K562 (cell line): ENCODE results near the gene ICA1. TPM values are rescaled to one million over a fixed set of nuclear protein-coding genes. Genes with fewer than 3 reads are reported as not detected.

Experiments used
- ATAC-seq: fragments of 200-7000 bp; cut with Tn5 transposase; 3 replicates; pipeline ENCODE4 v1.9.1; 2020; ENCODE audit warnings: moderate library complexity
- BruUV-seq: library from RNA; stranded (reverse); fragments of 400-500 nt; replicated peaks from 2 replicates; lab custom pipeline; 2021; lab: Mats Ljungman, UMichigan
- CTCF ChIA-PET: fragments of 300-600 bp; formaldehyde crosslinking; extraction: SDS; loops from one replicate; lab custom pipeline; 2021; ENCODE audit warnings: low intra/inter-chr PET ratio; lab: Yijun Ruan, JAX
- POLR2A ChIA-PET: fragments of 300-600, 350-650 bp; sonication (Branson Sonifier 250); formaldehyde crosslinking; extraction: SDS; loops from one replicate; lab custom pipeline; 2021; ENCODE audit warnings: antibody characterized with exemption, inconsistent platforms; lab: Yijun Ruan, JAX
- DNase-seq, 4 experiments: peaks; one replicate each; pipeline versions ENCODE4 v3.0.0 to v3.0.0-alpha.2; 2011 to 2018; ENCODE audit warnings: low spot score in 3 of 4, mixed read lengths in 3 of 4; ENCODE audit errors: extremely low read depth in 1 of 4
- FAIRE-seq: peaks from 2 replicates; lab custom pipeline; 2011; peaks lifted over from hg19 to GRCh38; lab: Jason Lieb, UNC
- H2AFZ ChIP-seq: 2 replicates; pipeline ENCODE4 v1.6.0; 2011; ENCODE audit warnings: low read depth, low read length, control low read depth, inconsistent platforms
- H3K27ac ChIP-seq: fragments of 200-600 bp; 3 replicates; pipeline ENCODE4 v1.8.0; 2011; ENCODE audit warnings: low read depth, mild to moderate bottlenecking, control low read depth, inconsistent platforms, low read length, moderate library complexity, mixed read lengths; ENCODE audit errors: extremely low read depth
- H3K27me3 ChIP-seq, 2 experiments: fragments of 300-600 bp in 1 of 2; 2 replicates in 1 of 2; 3 replicates in 1 of 2; pipeline versions ENCODE4 v1.6.0 to v1.8.0; 2011; ENCODE audit warnings: inconsistent platforms in 2 of 2, low read length in 2 of 2, mild to moderate bottlenecking in 1 of 2, mixed read lengths in 1 of 2, moderate library complexity in 1 of 2; ENCODE audit not compliant: control insufficient read depth in 2 of 2, insufficient read depth in 2 of 2
- H3K36me3 ChIP-seq: fragments of 300-600 bp; 3 replicates; pipeline ENCODE4 v1.8.0; 2011; ENCODE audit warnings: mild to moderate bottlenecking, low read length, inconsistent platforms; ENCODE audit not compliant: control insufficient read depth, insufficient read depth
- H3K4me1 ChIP-seq, 2 experiments: fragments of 200-600 bp in 1 of 2; replicated peaks in 1 of 2; 2 replicates in 1 of 2; 3 replicates in 1 of 2; pipeline versions ENCODE4 v1.5.1 to v1.8.0; 2011; ENCODE audit warnings: inconsistent platforms in 2 of 2, low read length in 2 of 2, mild to moderate bottlenecking in 1 of 2, mixed read lengths in 1 of 2, moderate library complexity in 1 of 2; ENCODE audit not compliant: control insufficient read depth in 2 of 2, insufficient read depth in 2 of 2
- H3K4me2 ChIP-seq: 2 replicates; pipeline ENCODE4 v1.6.1; 2011; ENCODE audit warnings: low read length, control low read depth, inconsistent platforms, mixed read lengths; ENCODE audit not compliant: insufficient read depth
- H3K4me3 ChIP-seq: fragments of 200-600 bp; sonication (generic), shearing (Covaris generic); 2 replicates; pipeline ENCODE4 v1.5.1; 2016; ENCODE audit warnings: control low read depth, inconsistent platforms
- H3K79me2 ChIP-seq: fragments of 200-600 bp; 3 replicates; pipeline ENCODE4 v1.8.0; 2011; ENCODE audit warnings: low read length, inconsistent platforms; ENCODE audit not compliant: control insufficient read depth, insufficient read depth
- H3K9ac ChIP-seq, 2 experiments: 2 replicates each; pipeline versions ENCODE4 v1.6.0 to v1.6.1; 2011; ENCODE audit warnings: low read depth in 2 of 2, low read length in 2 of 2, control low read depth in 1 of 2, inconsistent platforms in 1 of 2, mild to moderate bottlenecking in 1 of 2, mixed read lengths in 1 of 2; ENCODE audit not compliant: insufficient read depth in 1 of 2
- H3K9me1 ChIP-seq: one replicate; pipeline ENCODE4 v1.6.0; 2011; ENCODE audit warnings: inconsistent platforms, mild to moderate bottlenecking, low read length, moderate library complexity; ENCODE audit not compliant: control insufficient read depth, insufficient read depth
- H3K9me3 ChIP-seq: replicated peaks from 2 replicates; pipeline ENCODE4 v1.5.1; 2011; ENCODE audit warnings: low read depth, low read length, inconsistent platforms; ENCODE audit not compliant: control insufficient read depth, insufficient read depth
- H4K20me1 ChIP-seq: replicated peaks from 2 replicates; pipeline ENCODE4 v1.6.1; 2011; ENCODE audit warnings: low read length, inconsistent platforms, mixed read lengths; ENCODE audit not compliant: control insufficient read depth, insufficient read depth
- C11orf30 ChIP-seq: fragments of 450-650 bp; IDR thresholded peaks from 2 replicates; pipeline ENCODE4 v1.6.1; 2016; ENCODE audit warnings: low read depth, mild to moderate bottlenecking
- CBFA2T2 ChIP-seq: fragments of 450-650 bp; conservative IDR thresholded peaks from 2 replicates; pipeline ENCODE4 v1.6.1; 2017; ENCODE audit warnings: mild to moderate bottlenecking
- ELF4 ChIP-seq: fragments of 450-650 bp; formaldehyde crosslinking; IDR thresholded peaks from 2 replicates; pipeline ENCODE4 v1.4.0; 2022; ENCODE audit warnings: missing genetic modification characterization
- MAFG ChIP-seq: fragments of 450-650 bp; conservative IDR thresholded peaks from 2 replicates; pipeline ENCODE4 v1.6.1; 2016; ENCODE audit warnings: missing genetic modification characterization, missing compliant biosample characterization
- NFRKB ChIP-seq: fragments of 450-650 bp; IDR thresholded peaks from 2 replicates; pipeline ENCODE4 v1.6.1; 2016; ENCODE audit warnings: low read depth
- NR2C1 ChIP-seq, 2 experiments: fragments of 450-650 bp; IDR thresholded peaks; 2 replicates each; pipeline ENCODE4 v1.6.1; 2017; ENCODE audit warnings: mild to moderate bottlenecking in 2 of 2, antibody characterized with exemption in 1 of 2, inconsistent platforms in 1 of 2, missing compliant biosample characterization in 1 of 2, missing genetic modification characterization in 1 of 2
- TEAD1 ChIP-seq, 2 experiments: fragments of 450-650 bp in 1 of 2; sonication (generic) in 1 of 2; formaldehyde crosslinking; IDR thresholded peaks; 2 replicates each; pipeline versions ENCODE4 v1.4.0 to v1.8.0; 2020 to 2022; ENCODE audit warnings: mild to moderate bottlenecking in 2 of 2, missing genetic modification reagents in 1 of 2
- VEZF1 ChIP-seq: fragments of 200-800 bp; sonication (Bioruptor generic); IDR thresholded peaks from 2 replicates; pipeline ENCODE4 v1.6.1; 2017; ENCODE audit warnings: missing genetic modification characterization, missing compliant biosample characterization
- ZFPM2 ChIP-seq: fragments of 250-450 bp; sonication (Bioruptor Pico); IDR thresholded peaks from 2 replicates; pipeline ENCODE4 v1.5.1; 2022; ENCODE audit warnings: mild to moderate bottlenecking
- ZNF316 ChIP-seq: fragments of 450-650 bp; IDR thresholded peaks from 2 replicates; pipeline ENCODE4 v1.6.1; 2016
- WGBS: fragments of 100-300 bp; shearing (Covaris generic); methylation state at CpG from one replicate; pipeline ENCODE4 v1.1.6; 2016; ENCODE audit warnings: low coverage, mixed read lengths; ENCODE audit not compliant: insufficient coverage; ENCODE audit errors: missing lambda C conversion rate; 5-methylcytosine and 5-hydroxymethylcytosine counted together
- in situ Hi-C: fragments of 300-500 bp; cut with MboI; formaldehyde crosslinking; loops from 4 replicates; pipeline ENCODE4 v1.15.0; 2018; ENCODE audit warnings: inconsistent platforms, mixed read lengths
- intact Hi-C: fragments of 100-400 bp; cut with micrococcal nuclease; formaldehyde crosslinking; loops from 2 replicates; pipeline ENCODE4 v1.14.2; 2022
- polyA plus RNA-seq, 8 experiments: library from polyadenylated mRNA; depleted of rRNA in 4 of 8; stranded (reverse) in 5 of 8; unstranded in 3 of 8; fragments of >200 nt; fragmentation: Nextera tagmentation in 2 of 8; fragmentation: Illumina TruSeq in 1 of 8; extraction: Ambion mirVana in 2 of 8; extraction: Trizol in 1 of 8; gene quantifications; 2 replicates each; pipeline versions ENCODE4 v1.2.1 to v1.2.3, GENCODE V29; 2011 to 2014; ENCODE audit warnings: inconsistent platforms in 1 of 8, missing spikeins in 1 of 8
- total RNA-seq, 7 experiments: library from RNA; depleted of rRNA in 6 of 7; stranded (reverse); fragments of >200 nt in 6 of 7; fragmentation: Illumina TruSeq in 2 of 7; extraction: Trizol in 2 of 7; gene quantifications; 2 replicates each; pipeline versions ENCODE4 v1.2.1 to v1.2.3, GENCODE V29; 2011 to 2021; ENCODE audit warnings: low replicate concordance in 1 of 7
- TF ChIP-seq, protein P1 (sequence below): fragments of 450-650 bp; IDR thresholded peaks from 2 replicates; pipeline ENCODE4 v1.6.1; 2018; ENCODE audit not compliant: partially characterized antibody

The ICA1 gene
- total and polyA plus RNA-seq, 9 of the 15 experiments (the other 6 are each of a cell fraction or from before 2014, with no cell fraction given): 7.1 to 22.3 (median 16.4) TPM

GRCh38 chr7:8159595-8159994, 102.4 kb downstream of the ICA1 start:
- H3K36me3 ChIP-seq: no peaks in the 10 kb centered on the region
- H3K27me3 ChIP-seq: no peaks in the 10 kb centered on the region
- CTCF ChIA-PET: no interaction called here
- H4K20me1 ChIP-seq: no peaks in the 10 kb centered on the region
- 71% methylated on average over 2 of the region's 2 CpGs for WGBS
- H2AFZ ChIP-seq: no peak overlapping the region
- TF ChIP-seq ZNF316: peak; percentile 81
- TF ChIP-seq ELF4 (CRISPR knock-in tag): no peak
- TF ChIP-seq C11orf30: peak; percentile 52; the same call in 1 of the 2 replicates
- TF ChIP-seq MAFG: peak; percentile 39
- no TSS peak for BruUV-seq
- POLR2A ChIA-PET: no interaction called here
- DNase-seq (no peak), FAIRE-seq (no peak), ATAC-seq (no peak)
- no peak overlapping the region for H3K4me2 ChIP-seq
- in situ Hi-C loops: no loop called here
- no peak overlapping the region for H3K9ac ChIP-seq
- H3K9me3 ChIP-seq: no peaks in the 10 kb centered on the region
- intact Hi-C loops: no loop called here
- H3K79me2 ChIP-seq: no peaks in the 10 kb centered on the region
- no peaks in the 10 kb centered on the region for H3K9me1 ChIP-seq
- no peak overlapping the region for H3K4me3 ChIP-seq
- H3K27ac ChIP-seq: no peak overlapping the region
- peaks cover 0 to 7% of the 10 kb centered on the region in 2 experiments; a peak in 4 of 5 replicates for H3K4me1 ChIP-seq

GRCh38 chr7:8157296-8157695, 104.7 kb downstream of the ICA1 start:
- BruUV-seq: no TSS peak
- Histone ChIP-seq H3K4me2 (no peak overlapping the region), H3K36me3 (no peaks in the 10 kb centered on the region), H3K4me1 (peaks cover 0 to 7% of the 10 kb centered on the region in 2 experiments; a peak in 4 of 5 replicates), H4K20me1 (no peaks in the 10 kb centered on the region), H3K79me2 (no peaks in the 10 kb centered on the region), H3K9me1 (no peaks in the 10 kb centered on the region), H3K9ac (no peak overlapping the region), H3K4me3 (no peak overlapping the region), H2AFZ (no peak overlapping the region), H3K27me3 (no peaks in the 10 kb centered on the region), H3K9me3 (no peaks in the 10 kb centered on the region), H3K27ac (no peak overlapping the region)
- DNase-seq (no peak), ATAC-seq (no peak), FAIRE-seq (no peak)
- intact Hi-C loops (no loop called here), in situ Hi-C loops (no loop called here)
- ChIA-PET POLR2A (interaction anchor here (0.8 kb wide), 1 partner anchor 26 kb away, joined by 3 read pairs; no protein-coding TSS in a partner anchor), CTCF (no interaction called here)
- 33% methylated on average over 1 of the region's 1 CpG for WGBS
- TF ChIP-seq NR2C1 (IDR thresholded peaks at IDR 0.05): no peak
- TF ChIP-seq NR2C1 (tag; IDR thresholded peaks at IDR 0.05): no peak
- no peak for TF ChIP-seq NFRKB
- no peak for TF ChIP-seq VEZF1 (CRISPR knock-in tag)
- TF ChIP-seq, protein P1, sequence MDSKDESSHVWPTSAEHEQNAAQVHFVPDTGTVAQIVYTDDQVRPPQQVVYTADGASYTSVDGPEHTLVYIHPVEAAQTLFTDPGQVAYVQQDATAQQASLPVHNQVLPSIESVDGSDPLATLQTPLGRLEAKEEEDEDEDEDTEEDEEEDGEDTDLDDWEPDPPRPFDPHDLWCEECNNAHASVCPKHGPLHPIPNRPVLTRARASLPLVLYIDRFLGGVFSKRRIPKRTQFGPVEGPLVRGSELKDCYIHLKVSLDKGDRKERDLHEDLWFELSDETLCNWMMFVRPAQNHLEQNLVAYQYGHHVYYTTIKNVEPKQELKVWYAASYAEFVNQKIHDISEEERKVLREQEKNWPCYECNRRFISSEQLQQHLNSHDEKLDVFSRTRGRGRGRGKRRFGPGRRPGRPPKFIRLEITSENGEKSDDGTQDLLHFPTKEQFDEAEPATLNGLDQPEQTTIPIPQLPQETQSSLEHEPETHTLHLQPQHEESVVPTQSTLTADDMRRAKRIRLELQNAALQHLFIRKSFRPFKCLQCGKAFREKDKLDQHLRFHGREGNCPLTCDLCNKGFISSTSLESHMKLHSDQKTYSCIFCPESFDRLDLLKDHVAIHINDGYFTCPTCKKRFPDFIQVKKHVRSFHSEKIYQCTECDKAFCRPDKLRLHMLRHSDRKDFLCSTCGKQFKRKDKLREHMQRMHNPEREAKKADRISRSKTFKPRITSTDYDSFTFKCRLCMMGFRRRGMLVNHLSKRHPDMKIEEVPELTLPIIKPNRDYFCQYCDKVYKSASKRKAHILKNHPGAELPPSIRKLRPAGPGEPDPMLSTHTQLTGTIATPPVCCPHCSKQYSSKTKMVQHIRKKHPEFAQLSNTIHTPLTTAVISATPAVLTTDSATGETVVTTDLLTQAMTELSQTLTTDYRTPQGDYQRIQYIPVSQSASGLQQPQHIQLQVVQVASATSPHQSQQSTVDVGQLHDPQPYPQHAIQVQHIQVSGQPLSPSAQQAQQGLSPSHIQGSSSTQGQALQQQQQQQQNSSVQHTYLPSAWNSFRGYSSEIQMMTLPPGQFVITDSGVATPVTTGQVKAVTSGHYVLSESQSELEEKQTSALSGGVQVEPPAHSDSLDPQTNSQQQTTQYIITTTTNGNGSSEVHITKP: no peak
- no peak for TF ChIP-seq TEAD1 (CRISPR knock-in tag; IDR thresholded peaks at IDR 0.05)
- no peak for TF ChIP-seq C11orf30
- no peak for TF ChIP-seq CBFA2T2
- TF ChIP-seq ZFPM2 (CRISPR knock-in tag): no peak
